Measurements from ENCODE around the gene MICALL1.
A peak's percentile ranks its signal among the peaks of the same experiment; 100 is the strongest.

MICALL1 gene, protein sequence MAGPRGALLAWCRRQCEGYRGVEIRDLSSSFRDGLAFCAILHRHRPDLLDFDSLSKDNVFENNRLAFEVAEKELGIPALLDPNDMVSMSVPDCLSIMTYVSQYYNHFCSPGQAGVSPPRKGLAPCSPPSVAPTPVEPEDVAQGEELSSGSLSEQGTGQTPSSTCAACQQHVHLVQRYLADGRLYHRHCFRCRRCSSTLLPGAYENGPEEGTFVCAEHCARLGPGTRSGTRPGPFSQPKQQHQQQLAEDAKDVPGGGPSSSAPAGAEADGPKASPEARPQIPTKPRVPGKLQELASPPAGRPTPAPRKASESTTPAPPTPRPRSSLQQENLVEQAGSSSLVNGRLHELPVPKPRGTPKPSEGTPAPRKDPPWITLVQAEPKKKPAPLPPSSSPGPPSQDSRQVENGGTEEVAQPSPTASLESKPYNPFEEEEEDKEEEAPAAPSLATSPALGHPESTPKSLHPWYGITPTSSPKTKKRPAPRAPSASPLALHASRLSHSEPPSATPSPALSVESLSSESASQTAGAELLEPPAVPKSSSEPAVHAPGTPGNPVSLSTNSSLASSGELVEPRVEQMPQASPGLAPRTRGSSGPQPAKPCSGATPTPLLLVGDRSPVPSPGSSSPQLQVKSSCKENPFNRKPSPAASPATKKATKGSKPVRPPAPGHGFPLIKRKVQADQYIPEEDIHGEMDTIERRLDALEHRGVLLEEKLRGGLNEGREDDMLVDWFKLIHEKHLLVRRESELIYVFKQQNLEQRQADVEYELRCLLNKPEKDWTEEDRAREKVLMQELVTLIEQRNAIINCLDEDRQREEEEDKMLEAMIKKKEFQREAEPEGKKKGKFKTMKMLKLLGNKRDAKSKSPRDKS

GRCh38 chr22:37905534-37906363 is at the start of gene MICALL1:
Gene MICALL1, plus strand, starts transcription at chr22:37906297. Its CDS starts 126 bp downstream, at chr22:37906423.
- peak; percentile 66 to 76 for DNase-seq

DNA sequence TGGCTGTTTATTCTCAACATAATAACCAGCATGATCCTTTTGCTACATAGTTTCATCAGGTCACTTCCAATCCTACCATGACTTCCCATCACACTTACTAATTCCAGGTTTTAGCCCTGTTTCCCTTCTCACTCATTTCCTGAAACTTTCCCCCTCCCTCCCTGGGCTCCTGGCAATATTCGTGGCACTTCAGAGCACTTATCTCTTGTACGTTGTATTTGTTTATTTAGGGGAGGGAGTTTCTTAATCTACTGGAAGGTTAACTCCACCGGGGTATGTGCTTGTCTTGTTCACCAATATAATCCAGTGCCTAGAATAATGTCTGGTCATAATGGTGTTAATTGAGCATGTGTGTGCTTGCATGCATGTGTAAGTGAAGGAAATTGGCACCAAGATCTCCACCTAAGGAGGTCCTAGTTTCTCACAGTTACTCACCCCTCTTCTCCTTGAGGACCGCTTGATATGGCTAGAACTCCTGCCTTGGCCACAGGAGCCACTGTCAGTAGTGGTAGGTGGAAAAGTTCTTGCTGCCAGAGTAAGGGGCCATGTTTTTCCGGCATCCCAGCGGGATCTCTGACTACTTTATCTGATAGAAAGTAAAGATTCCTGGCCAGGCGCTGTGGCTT is 45.2 kb upstream of the MICALL1 start:
- DNase-seq = no peak

DNA sequence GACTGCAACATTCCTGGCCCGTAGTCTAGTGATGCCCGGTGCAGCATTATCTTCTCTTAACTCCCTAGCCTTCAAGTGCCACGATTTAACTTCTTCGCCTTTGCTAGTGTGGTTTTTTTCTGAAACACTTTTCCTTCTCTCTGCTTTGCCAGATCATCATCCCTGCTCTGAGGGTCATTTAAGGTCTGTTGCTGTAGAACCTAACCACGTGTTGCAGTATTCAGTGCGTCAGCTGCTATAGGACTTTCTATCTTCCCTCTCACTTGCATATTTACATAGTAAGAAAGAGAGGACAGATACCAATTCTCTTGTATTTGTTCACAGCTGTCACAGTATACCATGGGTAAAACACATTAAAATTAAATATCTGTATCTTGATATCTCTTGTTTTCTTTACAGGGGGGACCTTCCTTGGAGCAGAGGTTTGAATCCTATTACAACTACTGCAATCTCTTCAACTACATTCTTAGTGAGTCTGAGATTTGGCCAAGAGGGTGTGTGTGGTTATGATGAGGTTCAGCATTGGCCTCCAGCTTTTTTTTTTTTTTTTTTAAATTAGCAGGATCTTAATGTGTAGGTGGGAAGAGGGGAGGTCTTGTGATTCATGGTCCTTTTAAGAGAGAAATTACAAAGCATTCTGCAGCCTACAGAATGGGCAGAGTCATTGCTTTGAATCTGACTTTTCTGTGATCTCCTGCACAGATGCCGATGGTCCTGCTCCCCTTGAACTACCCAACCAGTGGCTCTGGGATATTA is 43.3 kb upstream of the MICALL1 start:
- DNase-seq = no peak

DNA sequence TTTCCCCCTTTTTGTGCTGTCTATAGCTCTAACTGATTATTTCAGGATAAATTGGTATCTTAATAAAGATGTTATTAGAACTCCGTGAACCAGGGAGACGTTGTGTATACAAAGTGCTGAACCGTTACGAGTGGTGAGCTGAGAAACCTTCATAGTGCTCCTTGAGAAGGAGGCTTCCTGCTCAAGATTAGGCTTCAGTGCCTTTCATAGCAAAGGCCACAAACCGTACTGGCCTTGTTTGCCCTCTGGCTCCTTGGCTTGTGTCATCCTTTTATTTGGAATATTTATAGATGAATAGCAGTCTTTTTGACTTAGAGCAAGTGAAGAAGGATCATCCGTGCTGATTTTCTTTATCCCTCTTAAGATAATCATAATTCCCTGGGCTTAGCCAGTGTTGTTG is 40.6 kb upstream of the MICALL1 start:
- DNase-seq = no peak

DNA sequence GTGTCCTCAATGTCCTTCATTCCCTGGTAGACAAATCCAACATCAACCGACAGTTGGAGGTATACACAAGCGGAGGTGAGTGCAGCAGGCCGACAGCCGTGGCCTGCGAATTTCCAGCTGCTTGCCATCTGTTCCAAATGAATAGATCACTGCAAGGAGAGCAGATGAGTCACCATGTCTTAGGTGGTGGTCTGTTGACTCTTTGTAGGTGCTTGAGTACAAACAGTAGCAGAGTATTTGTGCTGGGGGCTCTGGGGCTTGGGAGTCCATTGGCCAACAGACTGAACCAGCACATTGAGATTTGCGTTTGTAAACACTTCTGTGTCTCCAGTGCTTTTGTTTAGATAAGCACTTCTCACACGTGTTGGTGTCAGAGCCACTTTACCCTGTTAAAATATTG is 35.8 kb upstream of the MICALL1 start:
- DNase-seq = no peak

DNA sequence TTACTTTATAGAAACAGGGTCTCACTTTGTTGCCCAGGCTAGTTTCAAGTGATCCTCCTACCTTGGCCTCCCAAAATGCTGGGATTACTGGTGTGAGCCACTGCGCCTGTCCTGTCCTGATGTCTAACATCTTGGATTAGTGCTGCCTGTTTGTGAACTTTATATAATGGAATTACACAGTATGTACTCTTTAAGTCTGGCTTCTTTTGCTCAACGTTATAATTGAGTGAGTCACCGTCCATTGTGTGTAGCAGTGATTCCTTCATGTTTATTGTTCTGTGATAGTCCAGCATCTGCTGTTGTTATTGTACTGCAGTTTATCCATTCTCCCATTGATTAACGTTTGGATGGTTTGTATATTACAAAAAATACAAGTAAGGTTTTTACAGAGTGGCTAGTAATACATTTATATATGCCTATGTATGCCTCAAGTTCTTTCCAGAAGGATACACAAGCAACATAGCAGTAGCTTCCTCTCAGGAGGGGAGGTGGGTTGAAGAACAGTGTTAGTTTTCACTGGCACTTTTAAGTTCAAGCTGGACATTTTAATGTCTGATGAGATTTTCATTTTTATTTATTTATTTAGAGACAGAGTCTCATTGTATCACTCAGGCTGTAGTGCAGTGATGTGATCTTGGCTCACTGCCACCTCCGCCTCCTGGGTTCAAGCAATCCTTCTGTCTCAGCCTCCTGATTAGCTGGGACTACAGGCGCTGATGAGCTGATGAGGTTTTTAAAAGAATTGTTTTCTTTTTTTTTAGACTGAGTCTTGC is 25.2 kb upstream of the MICALL1 start:
- no peak for DNase-seq

DNA sequence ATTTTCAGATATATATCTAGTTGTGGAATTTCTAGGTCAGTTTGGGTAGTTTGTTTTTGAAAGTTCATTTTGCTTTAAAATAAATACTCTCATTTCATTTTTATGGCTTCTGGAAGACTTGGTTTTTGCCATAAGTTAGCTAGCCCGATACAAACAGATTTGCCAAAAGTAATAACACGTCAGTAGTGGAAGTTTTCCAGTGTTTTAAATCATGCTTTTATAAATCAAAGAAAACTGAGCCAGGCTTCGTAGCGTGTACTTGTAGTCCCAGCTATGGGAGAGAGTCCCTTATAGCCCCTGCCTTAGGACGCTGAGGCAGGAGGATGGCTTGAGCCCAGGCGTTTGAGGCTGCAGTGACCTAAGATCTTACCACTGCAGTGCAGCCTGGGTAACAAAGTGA is 21.7 kb upstream of the MICALL1 start:
- DNase-seq = no peak

DNA sequence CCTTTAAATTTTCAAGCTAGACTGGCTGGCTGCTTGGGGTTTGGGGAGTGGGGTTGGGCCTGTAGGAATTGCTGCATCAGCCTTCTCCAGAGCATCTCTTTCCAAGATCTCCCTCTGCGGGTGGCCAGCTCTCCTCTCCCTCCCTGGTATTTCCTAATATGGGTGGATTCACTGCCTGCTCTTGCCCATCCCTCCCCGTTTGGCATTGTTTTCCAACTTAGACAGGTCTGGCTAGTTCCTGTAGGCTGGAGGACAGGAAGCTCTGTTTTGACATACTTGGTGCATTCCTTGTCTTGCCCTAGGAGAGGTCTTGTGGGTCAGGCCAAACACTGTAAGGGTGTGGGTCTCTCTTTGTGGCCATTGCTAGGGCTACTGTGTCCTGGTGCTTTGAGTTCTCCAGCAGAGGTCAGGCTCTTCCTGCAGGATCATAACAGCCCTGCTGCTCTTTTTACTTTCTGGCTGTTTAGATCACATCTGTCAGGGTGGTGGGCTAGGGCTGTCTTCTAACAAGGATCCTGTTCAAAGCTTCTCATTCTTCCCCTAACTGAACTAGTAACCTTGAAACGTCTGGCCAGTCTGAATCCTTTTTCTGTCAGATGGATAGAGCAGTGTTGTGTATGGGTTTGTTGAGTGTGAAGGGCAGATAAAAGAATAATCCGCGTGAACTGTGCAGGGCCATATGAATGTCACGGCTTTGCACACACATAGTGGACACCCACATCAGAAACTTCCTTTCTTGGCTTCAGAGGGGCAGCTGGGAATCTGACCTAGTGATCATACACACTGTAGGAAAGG is 18.3 kb upstream of the MICALL1 start:
- DNase-seq = no peak

DNA sequence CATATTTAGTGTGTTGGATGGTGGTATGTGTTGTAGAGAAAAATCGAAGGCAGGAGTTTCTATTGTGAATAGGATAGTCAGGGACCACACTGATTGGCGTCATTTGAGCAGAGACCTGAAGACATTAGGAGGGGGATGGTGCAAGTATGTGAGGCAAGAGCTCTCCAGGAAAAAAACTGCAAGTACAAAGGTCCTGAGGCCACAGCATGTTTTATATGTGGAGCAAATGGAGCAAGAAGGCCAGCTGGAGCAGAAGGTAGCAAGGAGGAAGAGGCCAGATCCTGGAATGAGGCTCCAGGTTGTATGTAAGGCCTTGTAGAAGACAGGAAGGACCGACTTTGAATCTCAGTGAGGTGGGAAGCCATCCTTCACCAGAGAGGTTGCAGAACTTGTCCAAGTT is 14.2 kb upstream of the MICALL1 start:
- DNase-seq = no peak

GRCh38 chr22:37892566-37893335 is 13.3 kb upstream of the MICALL1 start:
- DNase-seq = no peak

- no peak for DNase-seq
Measured at GRCh38 chr22:37893583-37893983, 12.5 kb upstream of the MICALL1 start.

DNA sequence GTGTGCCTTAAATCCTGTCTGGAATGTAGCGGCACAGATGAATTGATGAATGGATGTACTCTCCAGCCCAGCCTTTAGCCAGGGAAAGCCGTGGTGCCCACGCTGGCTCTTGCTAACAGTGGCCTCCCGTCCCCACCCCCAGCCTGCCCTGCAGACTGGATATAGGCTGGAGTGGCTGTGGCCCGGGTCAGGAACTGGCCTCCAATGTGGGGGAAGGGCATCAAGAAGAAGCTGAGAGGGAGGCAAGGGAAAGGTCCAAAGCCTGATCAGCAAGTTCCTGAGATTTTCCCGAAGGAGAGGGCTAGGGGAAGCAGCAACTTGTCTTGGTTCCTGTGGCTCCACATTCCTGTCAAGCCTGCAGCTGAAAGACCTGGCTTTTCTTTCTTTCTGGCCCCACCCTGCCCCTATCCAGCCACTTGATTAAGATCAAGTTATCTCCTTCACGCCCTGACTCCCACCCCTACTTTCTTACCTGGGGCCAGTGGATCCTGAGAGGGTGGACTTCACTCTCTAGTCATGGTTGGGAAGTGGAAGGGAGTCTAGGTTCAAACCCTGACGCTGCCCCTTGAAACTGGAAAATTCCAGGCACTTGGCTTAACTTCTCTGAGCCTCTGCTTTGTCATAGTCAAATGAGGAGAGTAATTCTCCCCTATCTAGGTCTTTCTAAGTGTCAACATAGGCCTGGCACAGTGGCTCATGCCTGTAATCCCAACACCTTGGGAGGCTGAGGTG is 11.0 kb upstream of the MICALL1 start:
- DNase-seq = no peak

- DNase-seq = peak in 1 of 2 donors; percentile 29
Measured at GRCh38 chr22:37896181-37896592, 9.9 kb upstream of the MICALL1 start.

DNA sequence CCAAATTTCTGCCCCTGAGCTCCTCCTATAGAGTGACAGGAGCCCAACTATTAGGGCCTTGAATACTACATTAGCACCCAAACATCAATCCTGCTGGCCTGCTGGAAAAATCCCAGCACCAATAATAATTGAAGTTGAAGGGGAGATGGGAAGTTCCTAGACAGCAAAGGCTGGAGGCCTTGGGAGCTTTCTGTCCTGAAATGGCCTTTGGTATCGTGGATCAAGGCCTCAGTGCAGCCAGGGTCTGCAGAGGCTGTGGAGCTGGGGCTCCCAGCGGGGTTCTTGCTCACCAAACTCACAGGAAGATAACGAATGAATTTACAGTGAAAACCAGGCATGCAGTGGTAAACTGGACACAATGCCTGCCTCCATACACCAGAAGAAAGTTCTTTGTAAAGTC is 9.2 kb upstream of the MICALL1 start:
- no peak for DNase-seq

- no peak for DNase-seq
Measured at GRCh38 chr22:37897807-37898206, 8.3 kb upstream of the MICALL1 start.

DNA sequence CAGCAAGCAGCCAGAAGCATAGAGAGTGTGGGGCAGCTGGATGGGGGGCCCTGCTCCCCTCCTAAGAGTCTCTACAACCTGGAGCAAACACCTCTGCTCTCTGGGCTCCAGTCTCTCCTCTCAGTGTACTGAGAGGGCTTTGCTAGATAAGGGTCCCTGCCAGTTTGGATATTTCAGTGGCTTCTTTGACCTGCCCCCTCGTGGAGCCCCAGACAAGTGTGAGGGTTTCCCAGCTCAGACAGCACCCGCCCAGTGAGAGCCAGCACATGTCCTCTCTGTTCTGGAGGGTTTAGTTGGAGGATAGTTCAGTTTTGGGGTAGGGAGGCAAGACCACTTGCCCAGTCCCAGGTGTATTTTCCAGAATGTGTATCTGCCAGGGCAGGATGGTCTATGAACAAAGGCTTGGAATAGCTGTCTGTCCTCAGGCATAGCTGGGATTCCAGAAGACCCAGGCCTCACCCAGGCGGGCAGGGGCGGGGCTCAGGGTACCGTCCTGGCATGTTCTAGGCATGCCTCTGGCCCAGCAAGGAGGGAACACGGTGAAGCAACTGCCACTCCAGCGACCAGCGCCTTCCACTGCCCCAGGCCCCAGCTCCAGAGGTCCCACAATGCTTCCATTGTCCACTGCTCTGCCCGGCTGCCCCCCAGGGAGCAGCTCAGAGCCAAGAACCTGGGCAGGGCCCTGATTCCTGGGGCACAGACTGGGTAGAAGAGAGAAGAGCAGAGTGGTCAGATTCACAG is 7.5 kb upstream of the MICALL1 start:
- DNase-seq = no peak

DNA sequence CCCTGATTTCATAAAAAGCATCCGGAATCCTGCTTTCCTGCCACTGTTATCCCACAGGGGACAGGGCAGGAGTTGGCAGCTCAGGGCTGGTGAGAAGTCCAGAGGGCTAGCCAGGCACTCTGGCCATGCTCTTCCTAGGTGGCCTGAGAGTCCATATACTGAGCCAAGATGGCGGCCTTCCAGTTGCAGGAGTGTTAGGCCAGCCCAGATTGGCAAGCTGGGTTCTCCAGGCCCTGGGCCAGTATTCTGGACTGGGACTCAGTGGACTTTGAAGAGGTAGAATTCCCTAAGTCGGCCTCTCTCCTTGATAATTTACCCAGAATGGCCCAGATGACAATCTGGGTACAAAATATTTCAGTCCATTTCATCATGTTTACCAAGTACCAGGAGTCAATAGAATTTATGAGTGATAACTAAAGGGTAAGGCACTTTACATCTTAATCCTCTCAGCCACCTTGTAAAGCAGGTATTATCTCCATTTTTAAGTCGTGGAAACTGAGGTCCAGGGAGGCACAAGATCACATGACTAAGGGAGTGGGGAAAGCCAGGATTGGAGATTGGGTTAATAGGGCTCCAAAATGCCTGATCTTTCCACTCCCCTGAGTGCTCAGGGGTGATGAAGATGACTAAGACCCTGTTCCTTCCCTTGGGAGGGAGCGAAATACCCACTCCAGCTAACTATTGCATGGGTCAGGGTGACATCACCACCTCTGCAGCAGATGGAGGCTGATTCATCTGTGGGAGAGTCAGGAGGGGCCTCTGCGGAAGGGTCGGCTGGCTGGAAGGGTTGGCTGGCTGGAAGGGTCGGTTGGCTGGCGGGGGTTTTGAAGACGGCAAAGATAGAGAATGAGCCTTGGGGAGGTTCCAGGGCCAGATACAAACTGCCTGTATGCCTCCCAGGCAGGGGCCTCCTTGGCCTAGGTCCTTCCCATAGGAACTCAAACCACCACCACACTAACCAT is 1.2 kb upstream of the MICALL1 start:
- DNase-seq = peak in 1 of 2 donors; percentile 27
